Neural cell (in vitro differentiated cells): ENCODE results near the gene DAPK2. TPM values are rescaled to one million over a fixed set of nuclear protein-coding genes. Genes with fewer than 3 reads are reported as not detected.

ENCODE experiments used
- H2AFZ ChIP-seq: fragments of 200-600, 300-800 bp; sonication (generic), shearing (Covaris generic); 2 replicates; pipeline ENCODE4 v1.6.0; 2014; ENCODE audit warnings: low read depth, mild to moderate bottlenecking, antibody characterized with exemption, low read length, moderate library complexity
- H3F3A ChIP-seq: fragments of 200-600 bp; shearing (Covaris generic); 2 replicates; pipeline ENCODE4 v1.6.1; 2016; ENCODE audit warnings: mild to moderate bottlenecking, moderate library complexity, mixed read lengths, antibody characterized with exemption, low read length; ENCODE audit not compliant: insufficient read depth, poor library complexity, severe bottlenecking
- H3K27ac ChIP-seq: fragments of 200-600, 300-800 bp; sonication (generic), shearing (Covaris generic); 2 replicates; pipeline ENCODE4 v1.5.1; 2014; ENCODE audit warnings: mild to moderate bottlenecking, low read length, moderate library complexity
- H3K27me3 ChIP-seq: fragments of 300-800, 200-600 bp; sonication (generic), shearing (Covaris generic); 2 replicates; pipeline ENCODE4 v1.6.0; 2014; ENCODE audit warnings: mild to moderate bottlenecking, low read depth, low read length, moderate library complexity; ENCODE audit not compliant: insufficient read depth
- H3K36me3 ChIP-seq: fragments of 300-800, 200-600 bp; sonication (generic), shearing (Covaris generic); 2 replicates; pipeline ENCODE4 v1.5.1; 2014; ENCODE audit warnings: mild to moderate bottlenecking, antibody characterized with exemption, low read length, moderate library complexity; ENCODE audit not compliant: insufficient read depth
- H3K4me2 ChIP-seq: fragments of 300-800, 200-600 bp; sonication (generic), shearing (Covaris generic); 2 replicates; pipeline ENCODE4 v1.6.0; 2014; ENCODE audit warnings: mild to moderate bottlenecking, low read length
- H3K4me3 ChIP-seq: fragments of 300-800, 200-600 bp; sonication (generic), shearing (Covaris generic); 2 replicates; pipeline ENCODE4 v1.5.1; 2014; ENCODE audit warnings: mild to moderate bottlenecking, low read length, moderate library complexity
- H3K79me2 ChIP-seq: fragments of 200-600 bp; shearing (Covaris generic); replicated peaks from 2 replicates; pipeline ENCODE4 v1.6.0; 2014; ENCODE audit warnings: mild to moderate bottlenecking, low read length, moderate library complexity; ENCODE audit not compliant: insufficient read depth
- H3K9ac ChIP-seq: fragments of 300-800, 200-600 bp; sonication (generic), shearing (Covaris generic); 2 replicates; pipeline ENCODE4 v1.6.1; 2016; ENCODE audit warnings: mild to moderate bottlenecking, low read length, mixed read lengths
- H3K9me2 ChIP-seq: fragments of 200-600 bp; shearing (Covaris generic); 2 replicates; pipeline ENCODE4 v1.6.1; 2016; ENCODE audit warnings: mild to moderate bottlenecking, low read length, mixed read lengths; ENCODE audit not compliant: insufficient read depth
- H3K9me3 ChIP-seq: fragments of 200-600, 300-800 bp; sonication (generic), shearing (Covaris generic); 2 replicates; pipeline ENCODE4 v1.6.1; 2016; ENCODE audit warnings: mild to moderate bottlenecking, mixed run types, low read length, moderate library complexity, mixed read lengths
- H4K20me1 ChIP-seq: fragments of 200-600 bp; shearing (Covaris generic); 2 replicates; pipeline ENCODE4 v1.6.1; 2016; ENCODE audit warnings: mild to moderate bottlenecking, mixed run types; ENCODE audit not compliant: insufficient read depth
- EP300 ChIP-seq: fragments of 450-650 bp; conservative IDR thresholded peaks from 2 replicates; pipeline ENCODE4 v1.6.1; 2014; ENCODE audit warnings: antibody characterized with exemption, mild to moderate bottlenecking, moderate library complexity; ENCODE audit not compliant: poor library complexity, severe bottlenecking
- EZH2 ChIP-seq: fragments of 200-600, 300-800 bp; shearing (Covaris generic), sonication (generic); IDR thresholded peaks from 2 replicates; pipeline ENCODE4 v1.6.1; 2014; ENCODE audit warnings: antibody characterized with exemption, low read length, borderline replicate concordance, mild to moderate bottlenecking; ENCODE audit not compliant: insufficient read depth, poor library complexity, severe bottlenecking
- MXI1 ChIP-seq: fragments of 450-650 bp; conservative IDR thresholded peaks from 2 replicates; pipeline ENCODE4 v1.6.1; 2014; ENCODE audit warnings: antibody characterized with exemption, mild to moderate bottlenecking; ENCODE audit not compliant: poor library complexity, severe bottlenecking
- POLR2AphosphoS5 ChIP-seq: IDR thresholded peaks from 2 replicates; pipeline ENCODE4 v1.6.1; 2012
- RAD21 ChIP-seq: fragments of 450-650 bp; conservative IDR thresholded peaks from 2 replicates; pipeline ENCODE4 v1.6.1; 2014; ENCODE audit warnings: antibody characterized with exemption, mild to moderate bottlenecking, moderate library complexity
- SMC3 ChIP-seq: fragments of 450-650 bp; conservative IDR thresholded peaks from 2 replicates; pipeline ENCODE4 v1.6.1; 2014; ENCODE audit warnings: antibody characterized with exemption, mild to moderate bottlenecking, moderate library complexity; ENCODE audit not compliant: poor library complexity
- TAF1 ChIP-seq: IDR thresholded peaks from 2 replicates; pipeline ENCODE4 v1.6.1; 2012; ENCODE audit warnings: low read depth
- polyA plus RNA-seq: library from polyadenylated mRNA; depleted of rRNA; stranded (reverse); fragments of >200 nt; gene quantifications from 2 replicates; pipeline ENCODE4 v1.2.3, GENCODE V29; 2014
- TF ChIP-seq, protein P1 (sequence below): fragments of 450-650 bp; IDR thresholded peaks from 2 replicates; pipeline ENCODE4 v1.5.1; 2014; ENCODE audit warnings: antibody characterized with exemption, mild to moderate bottlenecking, moderate library complexity; ENCODE audit not compliant: poor library complexity, severe bottlenecking
- TF ChIP-seq, protein P2 (sequence below): IDR thresholded peaks from 2 replicates; pipeline ENCODE4 v1.6.1; 2012; ENCODE audit warnings: borderline replicate concordance

DAPK2 gene
- polyA plus RNA-seq, 1 donor from 2014 or later, result 0.78 TPM

GRCh38 chr15:63905131-63905530 is 141.2 kb downstream of the DAPK2 start:
- TF ChIP-seq EZH2 (no peak), RAD21 (no peak), EP300 (no peak), SMC3 (no peak), MXI1 (no peak), TAF1 (no peak), POLR2AphosphoS5 (no peak)
- TF ChIP-seq, protein P1, sequence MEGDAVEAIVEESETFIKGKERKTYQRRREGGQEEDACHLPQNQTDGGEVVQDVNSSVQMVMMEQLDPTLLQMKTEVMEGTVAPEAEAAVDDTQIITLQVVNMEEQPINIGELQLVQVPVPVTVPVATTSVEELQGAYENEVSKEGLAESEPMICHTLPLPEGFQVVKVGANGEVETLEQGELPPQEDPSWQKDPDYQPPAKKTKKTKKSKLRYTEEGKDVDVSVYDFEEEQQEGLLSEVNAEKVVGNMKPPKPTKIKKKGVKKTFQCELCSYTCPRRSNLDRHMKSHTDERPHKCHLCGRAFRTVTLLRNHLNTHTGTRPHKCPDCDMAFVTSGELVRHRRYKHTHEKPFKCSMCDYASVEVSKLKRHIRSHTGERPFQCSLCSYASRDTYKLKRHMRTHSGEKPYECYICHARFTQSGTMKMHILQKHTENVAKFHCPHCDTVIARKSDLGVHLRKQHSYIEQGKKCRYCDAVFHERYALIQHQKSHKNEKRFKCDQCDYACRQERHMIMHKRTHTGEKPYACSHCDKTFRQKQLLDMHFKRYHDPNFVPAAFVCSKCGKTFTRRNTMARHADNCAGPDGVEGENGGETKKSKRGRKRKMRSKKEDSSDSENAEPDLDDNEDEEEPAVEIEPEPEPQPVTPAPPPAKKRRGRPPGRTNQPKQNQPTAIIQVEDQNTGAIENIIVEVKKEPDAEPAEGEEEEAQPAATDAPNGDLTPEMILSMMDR, result no peak
- Histone ChIP-seq H3K36me3 (no peaks in the 10 kb centered on the region), H3K79me2 (no peaks in the 10 kb centered on the region), H2AFZ (no peak overlapping the region), H3F3A (no peaks in the 10 kb centered on the region), H3K9me2 (no peaks in the 10 kb centered on the region), H3K27ac (no peak overlapping the region), H3K4me2 (no peak overlapping the region), H3K4me3 (no peak overlapping the region), H3K27me3 (no peaks in the 10 kb centered on the region), H3K9me3 (no peaks in the 10 kb centered on the region), H3K9ac (no peak overlapping the region), H4K20me1 (no peaks in the 10 kb centered on the region)

DNA sequence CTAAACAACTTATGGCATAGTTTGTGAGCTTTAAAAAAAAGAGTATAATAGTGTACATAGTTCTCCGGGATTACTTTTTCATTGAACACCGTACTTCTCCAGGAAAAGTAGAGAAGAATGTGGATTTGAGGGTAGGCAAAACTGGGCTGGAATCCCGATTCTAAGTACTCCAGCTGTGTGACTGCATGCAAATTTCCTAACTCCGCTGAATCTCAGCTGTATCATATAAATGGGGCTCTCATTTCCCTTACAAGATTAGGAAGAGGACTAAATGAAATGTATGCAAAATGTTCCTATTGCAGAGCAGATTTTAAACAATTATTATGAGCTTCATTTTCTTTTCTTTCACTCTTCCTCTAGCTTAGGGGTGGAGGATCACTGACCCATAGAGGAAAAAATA is 142.2 kb downstream of the DAPK2 start:
- Histone ChIP-seq H3F3A (no peaks in the 10 kb centered on the region), H3K36me3 (no peaks in the 10 kb centered on the region), H3K9ac (no peak overlapping the region), H3K9me2 (no peaks in the 10 kb centered on the region), H4K20me1 (no peaks in the 10 kb centered on the region), H3K4me3 (no peak overlapping the region), H3K9me3 (no peaks in the 10 kb centered on the region), H3K27ac (no peak overlapping the region), H3K79me2 (no peaks in the 10 kb centered on the region), H2AFZ (no peak overlapping the region), H3K27me3 (no peaks in the 10 kb centered on the region), H3K4me2 (no peak overlapping the region)
- TF ChIP-seq, protein P1, result no peak
- TF ChIP-seq RAD21 (no peak), TAF1 (no peak), MXI1 (no peak), EZH2 (no peak), EP300 (no peak), SMC3 (no peak), POLR2AphosphoS5 (no peak)
- TF ChIP-seq, protein P2, sequence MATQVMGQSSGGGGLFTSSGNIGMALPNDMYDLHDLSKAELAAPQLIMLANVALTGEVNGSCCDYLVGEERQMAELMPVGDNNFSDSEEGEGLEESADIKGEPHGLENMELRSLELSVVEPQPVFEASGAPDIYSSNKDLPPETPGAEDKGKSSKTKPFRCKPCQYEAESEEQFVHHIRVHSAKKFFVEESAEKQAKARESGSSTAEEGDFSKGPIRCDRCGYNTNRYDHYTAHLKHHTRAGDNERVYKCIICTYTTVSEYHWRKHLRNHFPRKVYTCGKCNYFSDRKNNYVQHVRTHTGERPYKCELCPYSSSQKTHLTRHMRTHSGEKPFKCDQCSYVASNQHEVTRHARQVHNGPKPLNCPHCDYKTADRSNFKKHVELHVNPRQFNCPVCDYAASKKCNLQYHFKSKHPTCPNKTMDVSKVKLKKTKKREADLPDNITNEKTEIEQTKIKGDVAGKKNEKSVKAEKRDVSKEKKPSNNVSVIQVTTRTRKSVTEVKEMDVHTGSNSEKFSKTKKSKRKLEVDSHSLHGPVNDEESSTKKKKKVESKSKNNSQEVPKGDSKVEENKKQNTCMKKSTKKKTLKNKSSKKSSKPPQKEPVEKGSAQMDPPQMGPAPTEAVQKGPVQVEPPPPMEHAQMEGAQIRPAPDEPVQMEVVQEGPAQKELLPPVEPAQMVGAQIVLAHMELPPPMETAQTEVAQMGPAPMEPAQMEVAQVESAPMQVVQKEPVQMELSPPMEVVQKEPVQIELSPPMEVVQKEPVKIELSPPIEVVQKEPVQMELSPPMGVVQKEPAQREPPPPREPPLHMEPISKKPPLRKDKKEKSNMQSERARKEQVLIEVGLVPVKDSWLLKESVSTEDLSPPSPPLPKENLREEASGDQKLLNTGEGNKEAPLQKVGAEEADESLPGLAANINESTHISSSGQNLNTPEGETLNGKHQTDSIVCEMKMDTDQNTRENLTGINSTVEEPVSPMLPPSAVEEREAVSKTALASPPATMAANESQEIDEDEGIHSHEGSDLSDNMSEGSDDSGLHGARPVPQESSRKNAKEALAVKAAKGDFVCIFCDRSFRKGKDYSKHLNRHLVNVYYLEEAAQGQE, result no peak
